ENCODE data around the gene TSN. TPM values are rescaled to one million over a fixed set of nuclear protein-coding genes. Genes with fewer than 3 reads are reported as not detected.
"Not testable (repeated sequence)": the region's sequence is repeated elsewhere in the genome, so short reads cannot be mapped to it uniquely, and the experiment has no call there.

TSN gene
- total RNA-seq, 1 experiment from 2014 or later, result 102 TPM

DNA sequence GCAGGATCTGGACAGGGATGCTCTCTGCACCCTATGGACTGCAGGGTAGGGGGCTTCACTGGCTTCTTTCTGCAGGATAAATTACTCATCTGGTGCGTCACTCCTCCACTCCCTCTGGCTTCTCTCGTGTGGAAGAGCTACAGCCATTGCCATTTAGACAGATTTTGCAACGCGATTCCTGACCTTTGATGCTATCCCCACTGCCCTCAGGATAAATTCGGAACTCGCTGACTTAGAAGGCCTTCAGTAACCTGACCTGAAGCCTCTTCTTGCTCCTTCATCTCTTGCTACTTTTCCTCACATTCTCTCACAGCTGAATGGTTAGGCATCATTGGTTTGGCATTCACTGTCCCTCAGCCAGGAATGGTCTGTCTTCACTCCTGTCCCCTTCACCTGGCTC lies 24.1 kb upstream of the TSN start:
- Histone ChIP-seq H3K9me3 (ENCODE audit: control insufficient read depth, low read depth, low read length) (no peaks in the 10 kb centered on the region), H2BK5ac (ENCODE audit: insufficient read length, low read length) (no peak overlapping the region), H3K9ac (ENCODE audit: extremely low read depth, insufficient read length, low read length) (no peak overlapping the region), H2BK15ac (ENCODE audit: low read depth, low read length) (no peak overlapping the region), H3K27ac (ENCODE audit: insufficient read length, low read depth, low read length) (no peak overlapping the region), H2AK5ac (ENCODE audit: insufficient read length, low read length) (no peak overlapping the region), H3K79me2 (ENCODE audit: insufficient read depth, low read length) (peaks cover 8% of the 10 kb centered on the region; the same call in 1 of the 2 replicates), H4K8ac (replicated peaks; ENCODE audit: insufficient read length, low read depth, low read length) (no peak overlapping the region), H2AFZ (ENCODE audit: low read length) (no peak overlapping the region), H2BK20ac (ENCODE audit: low read depth, low read length, poor library complexity, severe bottlenecking) (no peak overlapping the region), H2BK120ac (ENCODE audit: low read depth, low read length, poor library complexity, severe bottlenecking) (no peak overlapping the region), H4K5ac (ENCODE audit: insufficient read length, low read depth, low read length) (no peak overlapping the region), H3K14ac (ENCODE audit: insufficient read depth, low read length) (no peak overlapping the region), H3K4ac (ENCODE audit: low read depth, low read length) (no peak overlapping the region), H3K56ac (ENCODE audit: insufficient read length, low read depth, low read length) (no peak overlapping the region), H3K4me2 (ENCODE audit: insufficient read depth, insufficient read length, low read length) (no peak overlapping the region), H4K20me1 (ENCODE audit: control insufficient read depth, insufficient read depth, insufficient read length) (no peaks in the 10 kb centered on the region), H3K79me1 (ENCODE audit: insufficient read depth, low read depth, low read length, poor library complexity, severe bottlenecking) (peaks cover 6% of the 10 kb centered on the region), H2BK12ac (ENCODE audit: insufficient read length, low read depth, low read length) (no peak overlapping the region), H3K23ac (ENCODE audit: insufficient read length, low read depth, low read length) (no peak overlapping the region), H4K91ac (ENCODE audit: insufficient read length, low read depth, low read length) (no peak overlapping the region), H3K27me3 (ENCODE audit: insufficient read depth, low read length) (no peaks in the 10 kb centered on the region), H3K4me1 (ENCODE audit: insufficient read depth, low read length) (no peaks in the 10 kb centered on the region), H3T11ph (ENCODE audit: low read length) (no peak overlapping the region), H3K23me2 (ENCODE audit: insufficient read length, low read depth, low read length, poor library complexity, severe bottlenecking) (peaks cover 7% of the 10 kb centered on the region), H3K18ac (ENCODE audit: insufficient read length, low read depth, low read length) (no peak overlapping the region)
- WGBS (ENCODE audit: extremely low coverage, insufficient read length, low lambda C conversion rate), result no CpG with 5 or more reads among the region's 6 CpGs
- Mint-ChIP-seq H3K4me1 (peaks cover 2 to 10% of the 10 kb centered on the region in 2 experiments), H3K9me3 (no peaks in the 10 kb centered on the region), H3K27me3 (ENCODE audit: low read depth) (no peaks in the 10 kb centered on the region; the same call in 1 of the 2 replicates), H3K27ac (no peak overlapping the region), H3K4me3 (no peak overlapping the region), H3K36me3 (ENCODE audit: insufficient read depth in 1 of 3, low read depth in 3 of 3) (peaks cover 55 to 91% (median 77%) of the 10 kb centered on the region in 3 experiments)
- DNase-seq, result no peak
- TF ChIP-seq, protein P1, sequence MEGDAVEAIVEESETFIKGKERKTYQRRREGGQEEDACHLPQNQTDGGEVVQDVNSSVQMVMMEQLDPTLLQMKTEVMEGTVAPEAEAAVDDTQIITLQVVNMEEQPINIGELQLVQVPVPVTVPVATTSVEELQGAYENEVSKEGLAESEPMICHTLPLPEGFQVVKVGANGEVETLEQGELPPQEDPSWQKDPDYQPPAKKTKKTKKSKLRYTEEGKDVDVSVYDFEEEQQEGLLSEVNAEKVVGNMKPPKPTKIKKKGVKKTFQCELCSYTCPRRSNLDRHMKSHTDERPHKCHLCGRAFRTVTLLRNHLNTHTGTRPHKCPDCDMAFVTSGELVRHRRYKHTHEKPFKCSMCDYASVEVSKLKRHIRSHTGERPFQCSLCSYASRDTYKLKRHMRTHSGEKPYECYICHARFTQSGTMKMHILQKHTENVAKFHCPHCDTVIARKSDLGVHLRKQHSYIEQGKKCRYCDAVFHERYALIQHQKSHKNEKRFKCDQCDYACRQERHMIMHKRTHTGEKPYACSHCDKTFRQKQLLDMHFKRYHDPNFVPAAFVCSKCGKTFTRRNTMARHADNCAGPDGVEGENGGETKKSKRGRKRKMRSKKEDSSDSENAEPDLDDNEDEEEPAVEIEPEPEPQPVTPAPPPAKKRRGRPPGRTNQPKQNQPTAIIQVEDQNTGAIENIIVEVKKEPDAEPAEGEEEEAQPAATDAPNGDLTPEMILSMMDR (conservative IDR thresholded peaks at IDR 0.05), result no peak

DNA sequence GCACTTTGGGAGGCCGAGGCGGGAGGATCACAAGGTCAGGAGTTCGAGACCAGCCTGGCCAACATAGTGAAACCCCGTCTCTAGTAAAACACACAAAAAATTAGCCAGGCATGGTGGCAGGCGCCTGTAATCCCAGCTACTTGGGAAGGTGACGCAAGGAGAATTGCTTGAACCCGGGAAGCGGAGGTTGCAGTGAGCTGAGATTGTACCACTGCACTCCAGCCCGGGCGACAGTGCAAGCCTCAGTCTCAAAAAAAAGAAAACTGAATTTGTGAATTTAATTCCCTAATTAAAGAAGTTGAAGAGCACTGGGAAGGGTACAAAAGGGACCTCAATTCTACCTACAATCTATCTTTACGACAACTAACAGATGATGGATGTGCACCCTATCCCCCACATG lies 20.9 kb upstream of the TSN start:
- H3K23ac ChIP-seq (ENCODE audit: insufficient read length, low read depth, low read length); H3K27ac Mint-ChIP-seq; H3K4me2 ChIP-seq (ENCODE audit: insufficient read depth, insufficient read length, low read length); H2BK12ac ChIP-seq (ENCODE audit: insufficient read length, low read depth, low read length); H3K9me3 Mint-ChIP-seq; H3K18ac ChIP-seq (ENCODE audit: insufficient read length, low read depth, low read length); H4K8ac ChIP-seq (replicated peaks; ENCODE audit: insufficient read length, low read depth, low read length); H3K4me1 ChIP-seq (ENCODE audit: insufficient read depth, low read length); H3K4ac ChIP-seq (ENCODE audit: low read depth, low read length); H4K91ac ChIP-seq (ENCODE audit: insufficient read length, low read depth, low read length); H2BK20ac ChIP-seq (ENCODE audit: low read depth, low read length, poor library complexity, severe bottlenecking); H3K27me3 ChIP-seq (ENCODE audit: insufficient read depth, low read length); H3K14ac ChIP-seq (ENCODE audit: insufficient read depth, low read length); H2BK15ac ChIP-seq (ENCODE audit: low read depth, low read length); H3K23me2 ChIP-seq (ENCODE audit: insufficient read length, low read depth, low read length, poor library complexity, severe bottlenecking); H3K27me3 Mint-ChIP-seq (ENCODE audit: low read depth); H4K5ac ChIP-seq (ENCODE audit: insufficient read length, low read depth, low read length); H2BK5ac ChIP-seq (ENCODE audit: insufficient read length, low read length); H3K79me2 ChIP-seq (ENCODE audit: insufficient read depth, low read length); H3K56ac ChIP-seq (ENCODE audit: insufficient read length, low read depth, low read length); H3K9ac ChIP-seq (ENCODE audit: extremely low read depth, insufficient read length, low read length); H4K20me1 ChIP-seq (ENCODE audit: control insufficient read depth, insufficient read depth, insufficient read length); DNase-seq; H2BK120ac ChIP-seq (ENCODE audit: low read depth, low read length, poor library complexity, severe bottlenecking); H3K79me1 ChIP-seq (ENCODE audit: insufficient read depth, low read depth, low read length, poor library complexity, severe bottlenecking); H3T11ph ChIP-seq (ENCODE audit: low read length); H3K27ac ChIP-seq (ENCODE audit: insufficient read length, low read depth, low read length); H3K4me3 Mint-ChIP-seq; H2AK5ac ChIP-seq (ENCODE audit: insufficient read length, low read length); H3K9me3 ChIP-seq (ENCODE audit: control insufficient read depth, low read depth, low read length); H2AFZ ChIP-seq (ENCODE audit: low read length): not testable (repeated sequence)
- Mint-ChIP-seq H3K36me3 (ENCODE audit: insufficient read depth in 1 of 3, low read depth in 3 of 3) (peaks cover 35 to 63% (median 48%) of the 10 kb centered on the region in 3 experiments), H3K4me1 (peaks cover 5 to 17% of the 10 kb centered on the region in 2 experiments)
- no CpG with 5 or more reads among the region's 11 CpGs for whole genome bisulfite sequencing (ENCODE audit: extremely low coverage, insufficient read length, low lambda C conversion rate)
